SK-N-MC (cell line): ENCODE data around the gene SMURF1.

Experiments used
- DNase-seq: peaks from one replicate; pipeline ENCODE4 v3.0.0-alpha.2; 2011; ENCODE audit warnings: low read depth, low spot score
- H3K27ac ChIP-seq: fragments of 200-600 bp; sonication (generic); 2 replicates; pipeline ENCODE4 v1.5.1; 2016; ENCODE audit warnings: mixed run types
- H3K36me3 ChIP-seq: fragments of 200-600 bp; sonication (generic); 2 replicates; pipeline ENCODE4 v1.6.1; 2017; ENCODE audit warnings: antibody characterized with exemption, low read length, mixed read lengths; ENCODE audit not compliant: insufficient read depth
- H3K4me3 ChIP-seq: fragments of 200-600 bp; sonication (generic); 2 replicates; pipeline ENCODE4 v1.5.1; 2016
- H3K9ac ChIP-seq: fragments of 200-600 bp; sonication (generic); 2 replicates; pipeline ENCODE4 v1.8.0; 2017; ENCODE audit warnings: mixed run types, mixed read lengths; ENCODE audit not compliant: insufficient read length
- H3K9me3 ChIP-seq: fragments of 200-600 bp; sonication (generic); 2 replicates; pipeline ENCODE4 v1.6.1; 2017; ENCODE audit warnings: low read depth, mild to moderate bottlenecking, antibody characterized with exemption, low read length, moderate library complexity, mixed read lengths
- EZH2 ChIP-seq: fragments of 200-600 bp; sonication (generic); IDR thresholded peaks from one replicate; pipeline ENCODE4 v1.6.1; 2017; ENCODE audit warnings: antibody characterized with exemption
- FOXP2 ChIP-seq: optimal IDR thresholded peaks from 2 replicates; pipeline ENCODE3; 2011; ENCODE audit warnings: mild to moderate bottlenecking, moderate library complexity; ENCODE audit not compliant: insufficient read depth; ENCODE audit errors: extremely low read length, control extremely low read depth
- POLR2AphosphoS5 ChIP-seq: IDR thresholded peaks from 2 replicates; pipeline ENCODE4 v1.6.1; 2012; ENCODE audit warnings: mild to moderate bottlenecking, low read depth, low read length, borderline replicate concordance

SMURF1 gene

GRCh38 chr7:98998821-98999725 lies 144.8 kb downstream of the SMURF1 start:
- Histone ChIP-seq H3K27ac (no peak overlapping the region), H3K9ac (no peak overlapping the region), H3K9me3 (no peaks in the 10 kb centered on the region), H3K36me3 (peaks cover 57% of the 10 kb centered on the region; the same call in 1 of the 2 replicates), H3K4me3 (no peak overlapping the region)
- DNase-seq: no peak
- TF ChIP-seq FOXP2 (no peak), POLR2AphosphoS5 (no peak), EZH2 (no peak)

DNA sequence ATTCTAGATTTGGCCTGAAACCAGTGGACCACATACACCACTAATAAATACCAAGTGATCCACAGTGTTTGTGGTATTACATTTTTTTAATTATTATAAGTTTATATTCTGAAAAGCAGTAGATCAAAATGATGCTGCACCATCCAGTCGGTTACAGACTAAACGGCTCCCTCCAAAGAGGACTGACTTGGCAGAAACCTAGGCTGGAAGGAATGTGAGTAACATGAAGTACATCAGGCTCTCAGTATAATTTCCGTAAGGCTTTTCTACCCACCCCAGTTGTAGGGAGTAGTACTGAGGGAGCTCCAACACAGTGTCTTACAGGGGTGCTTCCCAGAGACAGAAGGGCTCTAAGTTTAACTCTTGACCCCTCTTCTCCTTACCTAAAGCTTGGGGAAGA lies 146.1 kb downstream of the SMURF1 start:
- DNase-seq: no peak
- H3K36me3 ChIP-seq: peaks cover 64% of the 10 kb centered on the region
- no peak for TF ChIP-seq EZH2
- TF ChIP-seq FOXP2: no peak
- TF ChIP-seq POLR2AphosphoS5: no peak
- no peak overlapping the region for H3K4me3 ChIP-seq
- no peak overlapping the region for H3K9ac ChIP-seq
- H3K9me3 ChIP-seq: no peaks in the 10 kb centered on the region
- no peak overlapping the region for H3K27ac ChIP-seq

GRCh38 chr7:98996150-98996552 lies 147.8 kb downstream of the SMURF1 start:
- no peak for TF ChIP-seq FOXP2
- TF ChIP-seq POLR2AphosphoS5: no peak
- TF ChIP-seq EZH2: no peak
- H3K36me3 ChIP-seq: peaks cover 76% of the 10 kb centered on the region
- no peak overlapping the region for H3K4me3 ChIP-seq
- no peak overlapping the region for H3K9ac ChIP-seq
- DNase-seq: no peak
- no peak overlapping the region for H3K27ac ChIP-seq
- H3K9me3 ChIP-seq: no peaks in the 10 kb centered on the region

GRCh38 chr7:98995523-98996149 lies 148.3 kb downstream of the SMURF1 start:
- TF ChIP-seq FOXP2 (no peak), POLR2AphosphoS5 (no peak), EZH2 (no peak)
- H3K9me3 ChIP-seq: no peaks in the 10 kb centered on the region
- H3K4me3 ChIP-seq: no peak overlapping the region
- peaks cover 78% of the 10 kb centered on the region for H3K36me3 ChIP-seq
- no peak overlapping the region for H3K9ac ChIP-seq
- DNase-seq: no peak
- no peak overlapping the region for H3K27ac ChIP-seq

GRCh38 chr7:98995111-98995510 lies 148.8 kb downstream of the SMURF1 start:
- no peak for DNase-seq
- Histone ChIP-seq H3K27ac (no peak overlapping the region), H3K9ac (no peak overlapping the region), H3K36me3 (peaks cover 77% of the 10 kb centered on the region), H3K9me3 (no peaks in the 10 kb centered on the region), H3K4me3 (no peak overlapping the region)
- TF ChIP-seq POLR2AphosphoS5 (no peak), EZH2 (no peak), FOXP2 (no peak)

DNA sequence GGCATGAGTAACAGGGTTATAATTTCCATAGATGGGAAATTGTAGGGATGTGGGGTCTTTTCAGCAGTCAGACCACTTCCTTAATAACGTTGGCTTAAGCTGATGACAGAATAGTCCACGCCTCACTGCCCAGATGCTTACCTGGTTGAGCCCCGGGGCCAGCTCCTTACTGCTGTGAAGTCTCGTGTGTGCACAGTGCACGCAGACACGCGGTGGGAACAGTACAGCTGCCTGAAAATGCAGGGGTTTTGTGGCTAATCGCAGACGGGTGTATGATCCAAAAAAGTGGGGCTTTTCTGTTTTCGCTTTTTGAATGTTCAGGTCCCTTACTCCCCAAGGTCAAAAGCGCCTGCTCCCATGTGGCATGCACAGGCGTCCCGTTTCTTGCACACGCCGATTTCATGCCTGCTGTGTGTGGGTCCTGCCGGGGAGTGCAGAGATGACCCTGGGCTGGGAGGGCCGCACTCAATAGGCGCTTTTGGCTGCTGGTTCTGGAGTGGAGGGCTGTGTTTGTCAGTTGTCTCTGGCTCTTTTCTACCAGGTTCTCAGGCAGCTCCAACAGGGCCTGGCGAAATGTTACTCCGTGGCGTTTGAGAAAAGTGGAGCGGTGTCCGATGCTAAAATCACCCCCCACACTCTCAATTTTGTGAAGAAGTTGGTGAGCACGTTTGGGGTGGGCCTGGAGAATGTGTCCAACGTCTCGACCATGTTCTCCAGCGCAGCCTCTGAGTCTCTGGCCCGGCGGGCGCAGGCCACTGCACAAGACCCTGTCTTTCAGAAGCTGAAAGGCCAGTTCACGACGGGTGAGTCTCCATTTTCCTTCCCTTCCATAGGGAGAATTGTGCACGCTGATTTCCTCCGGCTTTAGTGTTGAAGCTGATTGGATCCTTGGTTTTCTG lies 149.6 kb downstream of the SMURF1 start:
- H3K27ac ChIP-seq: no peak overlapping the region
- no peak overlapping the region for H3K4me3 ChIP-seq
- no peak for TF ChIP-seq POLR2AphosphoS5
- TF ChIP-seq FOXP2: no peak
- no peak for TF ChIP-seq EZH2
- peaks cover 78% of the 10 kb centered on the region for H3K36me3 ChIP-seq
- no peak overlapping the region for H3K9ac ChIP-seq
- DNase-seq: no peak
- no peaks in the 10 kb centered on the region for H3K9me3 ChIP-seq

- H3K36me3 ChIP-seq: peaks cover 78% of the 10 kb centered on the region
- no peaks in the 10 kb centered on the region for H3K9me3 ChIP-seq
- TF ChIP-seq EZH2 (no peak), POLR2AphosphoS5 (no peak), FOXP2 (no peak)
- no peak overlapping the region for H3K4me3 ChIP-seq
- no peak overlapping the region for H3K27ac ChIP-seq
- no peak for DNase-seq
- H3K9ac ChIP-seq: no peak overlapping the region
These were observed 150.6 kb downstream of the SMURF1 start for GRCh38 chr7:98993024-98993897.
